ENCODE results near the gene ERG.

Gene ERG

DNA sequence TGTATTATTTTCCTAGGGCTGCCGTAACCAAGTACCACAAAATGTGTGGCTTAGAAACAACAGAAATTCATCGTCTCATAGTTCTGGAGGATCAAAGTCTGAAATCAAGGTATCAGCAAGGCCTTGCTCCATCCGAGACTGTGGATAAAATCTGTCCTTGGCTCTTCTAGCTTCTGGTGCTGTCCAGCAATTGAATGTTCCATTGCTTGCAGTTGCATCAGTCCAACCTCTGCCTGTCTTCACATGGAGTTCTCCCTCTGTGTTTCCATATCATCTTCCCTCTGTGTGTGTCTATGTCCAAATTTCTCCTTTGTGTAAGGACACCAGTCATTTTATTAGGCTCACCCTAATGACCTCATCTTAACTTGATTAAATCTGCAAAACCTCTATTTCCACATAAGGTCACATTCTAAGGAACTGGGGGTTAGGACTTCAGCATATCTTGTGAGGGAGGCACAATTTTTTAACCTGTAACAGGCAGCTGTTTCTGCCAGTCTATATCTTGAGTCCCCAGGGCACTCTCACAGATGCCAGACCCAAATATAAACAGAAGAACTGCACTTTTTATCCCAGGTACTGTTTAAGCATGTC lies 84.2 kb downstream of the ERG start:
- Histone ChIP-seq H3K36me3 (ENCODE audit: insufficient read depth, low read length) (peaks cover 90% of the 10 kb centered on the region), H3K9me3 (ENCODE audit: insufficient read depth, low read depth, low read length) (no peaks in the 10 kb centered on the region), H3F3A (ENCODE audit: low read depth) (no peaks in the 10 kb centered on the region), H3K4me3 (ENCODE audit: low read length, poor library complexity, severe bottlenecking) (no peak overlapping the region), H3K9ac (ENCODE audit: low read depth, low read length, poor library complexity, severe bottlenecking) (no peak overlapping the region), H3K9me2 (replicated peaks; ENCODE audit: low read depth, low read length) (no peaks in the 10 kb centered on the region), H2AFZ (ENCODE audit: low read length) (no peak overlapping the region), H3K4me2 (ENCODE audit: low read depth, low read length, poor library complexity, severe bottlenecking) (no peak overlapping the region), H3K79me2 (ENCODE audit: insufficient read depth, low read length) (peaks cover 56% of the 10 kb centered on the region), H3K4me1 (ENCODE audit: insufficient read depth, low read length, poor library complexity, severe bottlenecking) (no peaks in the 10 kb centered on the region), H4K20me1 (ENCODE audit: insufficient read depth, low read length, poor library complexity, severe bottlenecking) (peaks cover 49% of the 10 kb centered on the region), H3K27me3 (ENCODE audit: insufficient read depth, low read length, poor library complexity, severe bottlenecking) (no peaks in the 10 kb centered on the region)
- TF ChIP-seq EZH2phosphoT487 (IDR thresholded peaks at IDR 0.05; ENCODE audit: borderline replicate concordance) = no peak
- TF ChIP-seq, protein P1, sequence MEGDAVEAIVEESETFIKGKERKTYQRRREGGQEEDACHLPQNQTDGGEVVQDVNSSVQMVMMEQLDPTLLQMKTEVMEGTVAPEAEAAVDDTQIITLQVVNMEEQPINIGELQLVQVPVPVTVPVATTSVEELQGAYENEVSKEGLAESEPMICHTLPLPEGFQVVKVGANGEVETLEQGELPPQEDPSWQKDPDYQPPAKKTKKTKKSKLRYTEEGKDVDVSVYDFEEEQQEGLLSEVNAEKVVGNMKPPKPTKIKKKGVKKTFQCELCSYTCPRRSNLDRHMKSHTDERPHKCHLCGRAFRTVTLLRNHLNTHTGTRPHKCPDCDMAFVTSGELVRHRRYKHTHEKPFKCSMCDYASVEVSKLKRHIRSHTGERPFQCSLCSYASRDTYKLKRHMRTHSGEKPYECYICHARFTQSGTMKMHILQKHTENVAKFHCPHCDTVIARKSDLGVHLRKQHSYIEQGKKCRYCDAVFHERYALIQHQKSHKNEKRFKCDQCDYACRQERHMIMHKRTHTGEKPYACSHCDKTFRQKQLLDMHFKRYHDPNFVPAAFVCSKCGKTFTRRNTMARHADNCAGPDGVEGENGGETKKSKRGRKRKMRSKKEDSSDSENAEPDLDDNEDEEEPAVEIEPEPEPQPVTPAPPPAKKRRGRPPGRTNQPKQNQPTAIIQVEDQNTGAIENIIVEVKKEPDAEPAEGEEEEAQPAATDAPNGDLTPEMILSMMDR (conservative IDR thresholded peaks at IDR 0.05; ENCODE audit: low read length) = no peak

DNA sequence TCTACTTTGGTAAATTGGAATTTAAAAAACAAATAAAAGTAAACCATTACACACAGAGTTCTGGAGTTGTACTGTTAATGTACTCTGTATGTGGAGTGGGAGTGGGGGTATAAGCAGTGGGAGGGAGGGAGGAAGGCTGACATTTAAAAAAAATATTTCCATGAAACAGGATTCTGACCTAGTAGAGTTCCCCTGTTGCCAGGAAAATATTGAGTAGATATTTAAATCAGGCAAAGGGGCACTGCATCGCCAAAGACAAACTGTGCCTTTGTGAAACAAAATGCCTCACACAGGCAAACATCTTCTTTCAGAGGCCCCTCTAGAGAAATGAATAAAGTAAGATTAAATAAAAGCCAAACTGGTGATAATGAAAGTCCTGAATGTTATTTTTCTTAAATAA lies 87.8 kb downstream of the ERG start:
- Histone ChIP-seq H3K9me2 (replicated peaks; ENCODE audit: low read depth, low read length) (no peaks in the 10 kb centered on the region), H3K9me3 (ENCODE audit: insufficient read depth, low read depth, low read length) (no peaks in the 10 kb centered on the region), H3K9ac (ENCODE audit: low read depth, low read length, poor library complexity, severe bottlenecking) (no peak overlapping the region), H3K4me2 (ENCODE audit: low read depth, low read length, poor library complexity, severe bottlenecking) (no peak overlapping the region), H3K36me3 (ENCODE audit: insufficient read depth, low read length) (peaks cover 85% of the 10 kb centered on the region), H3K79me2 (ENCODE audit: insufficient read depth, low read length) (peaks cover 63% of the 10 kb centered on the region), H4K20me1 (ENCODE audit: insufficient read depth, low read length, poor library complexity, severe bottlenecking) (peaks cover 55% of the 10 kb centered on the region), H2AFZ (ENCODE audit: low read length) (no peak overlapping the region), H3K4me3 (ENCODE audit: low read length, poor library complexity, severe bottlenecking) (no peak overlapping the region), H3F3A (ENCODE audit: low read depth) (no peaks in the 10 kb centered on the region), H3K27me3 (ENCODE audit: insufficient read depth, low read length, poor library complexity, severe bottlenecking) (no peaks in the 10 kb centered on the region), H3K4me1 (ENCODE audit: insufficient read depth, low read length, poor library complexity, severe bottlenecking) (no peaks in the 10 kb centered on the region)
- TF ChIP-seq EZH2phosphoT487 (IDR thresholded peaks at IDR 0.05; ENCODE audit: borderline replicate concordance) = no peak
- TF ChIP-seq, protein P1 (conservative IDR thresholded peaks at IDR 0.05; ENCODE audit: low read length) = no peak

DNA sequence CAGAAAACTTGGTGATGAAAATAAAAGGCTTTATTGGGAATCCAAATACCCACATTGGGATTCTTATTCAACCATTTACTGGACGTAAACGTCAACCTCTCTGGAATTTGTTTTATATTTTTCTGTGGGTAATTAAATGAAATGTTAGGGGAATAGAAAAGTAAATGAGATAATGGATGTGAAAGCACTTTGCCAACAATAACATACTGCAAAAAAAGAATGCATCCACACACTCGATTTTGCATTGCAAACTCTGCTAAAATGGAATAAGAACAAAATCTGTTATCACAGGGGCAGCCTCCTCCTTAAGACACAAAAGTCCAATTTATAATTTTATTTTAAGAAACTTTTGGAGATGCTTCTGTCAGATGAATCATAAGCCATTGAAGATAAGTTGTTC lies 88.4 kb downstream of the ERG start:
- Histone ChIP-seq H3F3A (ENCODE audit: low read depth) (no peaks in the 10 kb centered on the region), H3K9ac (ENCODE audit: low read depth, low read length, poor library complexity, severe bottlenecking) (no peak overlapping the region), H3K36me3 (ENCODE audit: insufficient read depth, low read length) (peaks cover 85% of the 10 kb centered on the region; the same call in 1 of the 2 replicates), H3K9me3 (ENCODE audit: insufficient read depth, low read depth, low read length) (no peaks in the 10 kb centered on the region), H3K4me3 (ENCODE audit: low read length, poor library complexity, severe bottlenecking) (no peak overlapping the region), H4K20me1 (ENCODE audit: insufficient read depth, low read length, poor library complexity, severe bottlenecking) (peaks cover 55% of the 10 kb centered on the region), H3K79me2 (ENCODE audit: insufficient read depth, low read length) (peaks cover 61% of the 10 kb centered on the region), H3K4me2 (ENCODE audit: low read depth, low read length, poor library complexity, severe bottlenecking) (no peak overlapping the region), H3K27me3 (ENCODE audit: insufficient read depth, low read length, poor library complexity, severe bottlenecking) (no peaks in the 10 kb centered on the region), H3K4me1 (ENCODE audit: insufficient read depth, low read length, poor library complexity, severe bottlenecking) (no peaks in the 10 kb centered on the region), H3K9me2 (replicated peaks; ENCODE audit: low read depth, low read length) (no peaks in the 10 kb centered on the region), H2AFZ (ENCODE audit: low read length) (no peak overlapping the region)
- TF ChIP-seq, protein P1 (conservative IDR thresholded peaks at IDR 0.05; ENCODE audit: low read length) = no peak
- no peak for TF ChIP-seq EZH2phosphoT487 (IDR thresholded peaks at IDR 0.05; ENCODE audit: borderline replicate concordance)
